Mesothelial cell of epicardium (in vitro differentiated cells): ENCODE measurements around the gene DCTN1. TPM values are rescaled to one million over a fixed set of nuclear protein-coding genes. Genes with fewer than 3 reads are reported as not detected.

Source experiments
- DNase-seq, 2 experiments: peaks; one replicate each; pipeline ENCODE4 v3.0.0; 2021; ENCODE audit warnings: low spot score in 2 of 2; ENCODE audit not compliant: unreplicated experiment in 2 of 2
- H3K27ac Mint-ChIP-seq: 2 replicates; pipeline ENCODE4 v1.8.0; 2021; ENCODE audit warnings: mixed read lengths
- H3K27me3 Mint-ChIP-seq: 2 replicates; pipeline ENCODE4 v1.8.0; 2021; ENCODE audit warnings: low read depth, mixed read lengths
- H3K36me3 Mint-ChIP-seq: 2 replicates; pipeline ENCODE4 v1.8.0; 2021; ENCODE audit warnings: mixed read lengths
- H3K4me1 Mint-ChIP-seq: 2 replicates; pipeline ENCODE4 v1.8.0; 2021; ENCODE audit warnings: mixed read lengths
- H3K4me3 Mint-ChIP-seq: 2 replicates; pipeline ENCODE4 v1.8.0; 2021; ENCODE audit warnings: mild to moderate bottlenecking, moderate library complexity, mixed read lengths
- H3K9me3 Mint-ChIP-seq: 2 replicates; pipeline ENCODE4 v1.8.0; 2021; ENCODE audit warnings: mixed read lengths
- CTCF ChIP-seq: fragments of 200-600 bp; sonication (generic); IDR thresholded peaks from one replicate; pipeline ENCODE4 v1.5.0; 2021; ENCODE audit warnings: antibody characterized with exemption; ENCODE audit not compliant: unreplicated experiment
- total RNA-seq: library from RNA; stranded (reverse); gene quantifications from 3 replicates; pipeline ENCODE4 v1.2.1, GENCODE V29; 2021

Gene DCTN1
- total RNA-seq, 1 donor from 2014 or later, result 136 TPM

GRCh38 chr2:74328074-74328473, 52.0 kb downstream of the DCTN1 start:
- Mint-ChIP-seq H3K27ac (no peak overlapping the region), H3K4me1 (no peaks in the 10 kb centered on the region), H3K9me3 (no peaks in the 10 kb centered on the region), H3K27me3 (no peaks in the 10 kb centered on the region), H3K36me3 (peaks cover 2% of the 10 kb centered on the region), H3K4me3 (no peak overlapping the region)
- DNase-seq, result no peak
- TF ChIP-seq CTCF, result no peak

GRCh38 chr2:74327627-74328026, 52.5 kb downstream of the DCTN1 start:
- no peaks in the 10 kb centered on the region for H3K27me3 Mint-ChIP-seq
- no peak for TF ChIP-seq CTCF
- no peaks in the 10 kb centered on the region for H3K36me3 Mint-ChIP-seq
- no peak overlapping the region for H3K4me3 Mint-ChIP-seq
- no peaks in the 10 kb centered on the region for H3K4me1 Mint-ChIP-seq
- no peak overlapping the region for H3K27ac Mint-ChIP-seq
- no peaks in the 10 kb centered on the region for H3K9me3 Mint-ChIP-seq
- no peak for DNase-seq

- no peak for DNase-seq
- no peaks in the 10 kb centered on the region for H3K9me3 Mint-ChIP-seq
Observed at GRCh38 chr2:74327199-74327598, 52.9 kb downstream of the DCTN1 start.

GRCh38 chr2:74325815-74326214, 54.3 kb downstream of the DCTN1 start:
- Mint-ChIP-seq H3K4me1 (no peaks in the 10 kb centered on the region), H3K9me3 (no peaks in the 10 kb centered on the region), H3K4me3 (no peak overlapping the region), H3K27ac (no peak overlapping the region), H3K27me3 (no peaks in the 10 kb centered on the region), H3K36me3 (no peaks in the 10 kb centered on the region)
- no peak for TF ChIP-seq CTCF
- DNase-seq, result no peak

More at GRCh38 chr2:74327199-74327598, 52.9 kb downstream of the DCTN1 start:
- Mint-ChIP-seq H3K4me3 (no peak overlapping the region), H3K4me1 (no peaks in the 10 kb centered on the region), H3K27me3 (no peaks in the 10 kb centered on the region), H3K27ac (no peak overlapping the region), H3K36me3 (no peaks in the 10 kb centered on the region)
- TF ChIP-seq CTCF, result no peak

- H3K9me3 Mint-ChIP-seq, result no peaks in the 10 kb centered on the region
- no peaks in the 10 kb centered on the region for H3K27me3 Mint-ChIP-seq
- no peak overlapping the region for H3K4me3 Mint-ChIP-seq
- no peak overlapping the region for H3K27ac Mint-ChIP-seq
- no peaks in the 10 kb centered on the region for H3K36me3 Mint-ChIP-seq
- no peak for DNase-seq
- H3K4me1 Mint-ChIP-seq, result peaks cover 5% of the 10 kb centered on the region
- no peak for TF ChIP-seq CTCF
Observed at GRCh38 chr2:74321737-74322136, 58.4 kb downstream of the DCTN1 start.

- H3K4me1 Mint-ChIP-seq, result peaks cover 11% of the 10 kb centered on the region
Observed at GRCh38 chr2:74317701-74318100, 62.4 kb downstream of the DCTN1 start.

More at GRCh38 chr2:74317701-74318100, 62.4 kb downstream of the DCTN1 start:
- TF ChIP-seq CTCF, result no peak
- no peak overlapping the region for H3K4me3 Mint-ChIP-seq
- H3K27ac Mint-ChIP-seq, result no peak overlapping the region
- H3K36me3 Mint-ChIP-seq, result peaks cover 4% of the 10 kb centered on the region
- DNase-seq, result no peak
- H3K27me3 Mint-ChIP-seq, result no peaks in the 10 kb centered on the region
- H3K9me3 Mint-ChIP-seq, result no peaks in the 10 kb centered on the region
